CD4-positive, alpha-beta T cell treated with Interleukin-4 for 4 hours (primary cell): ENCODE measurements around the gene HBM.
A peak's percentile ranks its signal among the peaks of the same experiment; 100 is the strongest.
"Not testable (repeated sequence)": the region's sequence is repeated elsewhere in the genome, so short reads cannot be mapped to it uniquely, and the experiment has no call there.

Experiments used
- DNase-seq: peaks from one replicate; pipeline ENCODE4 v3.0.0-alpha.2; 2020

Gene HBM

GRCh38 chr16:188674-189073 is 22.9 kb downstream of the HBM start:
- peak; percentile 8 for DNase-seq

GRCh38 chr16:189604-190186 is 23.9 kb downstream of the HBM start:
- DNase-seq = no peak

DNA sequence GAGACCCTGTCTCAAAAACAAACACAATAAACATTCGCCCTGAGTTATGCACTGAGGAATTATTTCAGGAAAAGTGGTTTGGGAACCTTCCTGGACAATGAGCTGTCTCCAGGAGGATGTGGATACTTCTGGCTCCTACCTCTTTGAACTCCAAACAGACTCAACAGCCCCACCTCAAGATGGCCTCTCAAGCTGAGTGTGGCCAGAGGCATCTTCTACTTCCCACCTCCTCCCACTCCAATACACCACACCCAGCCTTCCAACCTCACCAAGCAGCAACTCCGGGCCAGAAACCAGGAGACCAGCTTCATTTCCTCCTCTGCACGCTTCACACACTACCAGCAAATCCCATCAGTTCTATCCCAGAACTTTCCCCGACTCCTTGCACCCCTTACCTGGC is 26.1 kb downstream of the HBM start:
- no peak for DNase-seq

DNA sequence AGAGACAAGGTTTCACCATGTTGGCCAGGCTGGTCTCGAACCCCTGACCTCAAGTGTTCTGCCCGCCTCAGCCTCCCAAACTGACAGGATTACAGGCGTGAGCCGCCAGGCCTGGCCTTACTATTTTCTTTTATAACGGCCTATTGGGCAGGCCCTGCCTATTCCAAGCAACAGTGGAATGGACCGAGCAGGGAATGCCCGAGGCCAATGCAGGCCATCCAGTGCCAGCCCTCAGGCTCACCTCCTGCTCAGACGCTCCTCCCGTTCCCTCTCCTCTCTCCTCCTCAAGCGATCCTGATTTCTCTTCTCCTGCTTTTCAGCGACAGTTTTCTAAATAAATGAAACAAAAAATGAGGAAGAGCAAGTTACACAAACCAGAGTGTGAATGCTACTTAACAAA is 26.9 kb downstream of the HBM start:
- DNase-seq = no peak

GRCh38 chr16:193441-193840 is 27.7 kb downstream of the HBM start:
- DNase-seq = no peak

GRCh38 chr16:194516-194915 is 28.7 kb downstream of the HBM start:
- DNase-seq = no peak

GRCh38 chr16:200388-200787 is 34.6 kb downstream of the HBM start:
- DNase-seq = no peak

DNA sequence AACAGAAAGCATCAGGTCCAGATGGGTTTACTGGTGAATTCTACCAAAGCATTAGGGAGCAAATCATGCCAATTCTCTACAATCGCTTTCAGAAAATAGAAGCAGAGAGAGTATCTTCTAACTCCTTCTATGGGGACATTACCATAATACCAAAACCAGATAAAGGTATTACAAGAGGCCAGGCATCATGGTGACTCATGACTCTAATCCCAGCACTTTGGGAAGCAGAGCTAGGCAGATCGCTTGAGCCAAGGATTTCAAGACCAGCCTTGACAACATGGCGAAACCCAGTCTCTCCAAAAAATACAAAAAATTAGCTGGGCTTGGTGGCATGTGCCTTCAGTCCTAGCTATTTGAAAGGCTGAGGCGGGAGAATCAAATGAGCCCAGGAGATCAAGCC is 37.5 kb downstream of the HBM start:
- no peak for DNase-seq

GRCh38 chr16:204046-204445 is 38.3 kb downstream of the HBM start:
- DNase-seq = not testable (repeated sequence)

DNA sequence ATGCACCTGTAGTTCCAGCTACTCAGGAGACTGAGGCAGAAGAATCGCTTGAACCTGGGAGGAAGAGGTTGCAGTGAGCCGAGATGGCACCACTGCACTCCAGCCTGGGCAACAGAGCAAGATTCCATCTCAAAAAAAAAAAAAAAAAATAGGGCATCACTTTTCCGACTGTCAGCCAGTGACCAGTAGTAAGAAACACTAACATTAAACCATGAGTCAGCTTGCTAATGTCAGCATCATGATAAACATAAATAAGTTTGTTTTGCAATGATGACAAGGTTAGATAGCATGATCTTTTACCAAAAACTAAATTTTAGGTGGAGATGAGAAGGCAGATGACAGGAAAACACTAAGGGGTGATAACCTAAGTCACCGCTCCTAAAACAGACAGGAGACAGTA is 43.6 kb downstream of the HBM start:
- DNase-seq = not testable (repeated sequence)

- DNase-seq = not testable (repeated sequence)
Observed at GRCh38 chr16:211631-212180, 45.9 kb downstream of the HBM start.

DNA sequence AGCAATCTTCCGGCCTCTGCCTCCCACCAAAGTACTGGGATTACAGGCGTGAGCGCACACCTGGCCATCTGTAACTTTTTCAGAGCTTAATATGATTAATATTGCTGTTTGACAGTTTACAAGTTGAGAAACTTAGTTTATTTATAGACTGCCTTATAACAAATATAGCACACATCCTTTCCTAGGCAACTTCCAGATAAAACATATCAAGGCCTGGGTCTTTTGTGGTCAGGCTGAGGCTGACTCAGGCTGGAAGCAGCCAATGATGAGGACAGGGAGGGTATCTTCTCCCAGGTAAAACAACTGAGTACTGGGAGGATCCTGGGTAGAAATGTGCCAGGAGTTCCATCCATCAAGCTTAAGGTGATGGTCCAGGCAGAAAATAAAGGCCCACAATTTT is 47.2 kb downstream of the HBM start:
- DNase-seq = no peak
